HG02798 (cell line): ENCODE results near the gene CXCL13.
A peak's percentile ranks its signal among the peaks of the same experiment; 100 is the strongest.
"Not testable (repeated sequence)": the region's sequence is repeated elsewhere in the genome, so short reads cannot be mapped to it uniquely, and the experiment has no call there.

Source experiments
- ATAC-seq: cut with Tn5 transposase; IDR thresholded peaks from one replicate; pipeline ENCODE4 v1.9.1; 2021; ENCODE audit warnings: mild to moderate bottlenecking; ENCODE audit not compliant: unreplicated experiment, poor library complexity

The CXCL13 gene

GRCh38 chr4:77600521-77601451 lies 4.8 kb upstream of the CXCL13 start:
- peak; percentile 72 for ATAC-seq

- ATAC-seq: no peak
Measured at GRCh38 chr4:77601614-77602187, 3.9 kb upstream of the CXCL13 start.

GRCh38 chr4:77613267-77613666 lies 7.6 kb downstream of the CXCL13 start:
- no peak for ATAC-seq

- no peak for ATAC-seq
Measured at GRCh38 chr4:77615153-77615552, 9.5 kb downstream of the CXCL13 start.

GRCh38 chr4:77617203-77617602 lies 11.6 kb downstream of the CXCL13 start:
- ATAC-seq: no peak

GRCh38 chr4:77618383-77619241 lies 13.0 kb downstream of the CXCL13 start:
- peak; percentile 93 for ATAC-seq

- no peak for ATAC-seq
Measured at GRCh38 chr4:77619408-77619807, 13.8 kb downstream of the CXCL13 start.

- no peak for ATAC-seq
Measured at GRCh38 chr4:77621254-77621653, 15.6 kb downstream of the CXCL13 start.

- no peak for ATAC-seq
Measured at GRCh38 chr4:77623091-77623490, 17.5 kb downstream of the CXCL13 start.

- ATAC-seq: no peak
Measured at GRCh38 chr4:77624213-77624612, 18.6 kb downstream of the CXCL13 start.

- no peak for ATAC-seq
Measured at GRCh38 chr4:77625485-77625884, 19.9 kb downstream of the CXCL13 start.

GRCh38 chr4:77629885-77630284 lies 24.3 kb downstream of the CXCL13 start:
- peak; percentile 90 for ATAC-seq

- no peak for ATAC-seq
Measured at GRCh38 chr4:77631276-77631675, 25.7 kb downstream of the CXCL13 start.

GRCh38 chr4:77634132-77634785 lies 28.6 kb downstream of the CXCL13 start:
- no peak for ATAC-seq

- ATAC-seq: no peak
Measured at GRCh38 chr4:77635246-77635645, 29.6 kb downstream of the CXCL13 start.

GRCh38 chr4:77635876-77636275 lies 30.3 kb downstream of the CXCL13 start:
- ATAC-seq: no peak

- ATAC-seq: no peak
Measured at GRCh38 chr4:77636902-77637301, 31.3 kb downstream of the CXCL13 start.

GRCh38 chr4:77644069-77644468 lies 38.4 kb downstream of the CXCL13 start:
- ATAC-seq: not testable (repeated sequence)

- ATAC-seq: no peak
Measured at GRCh38 chr4:77650787-77651186, 45.2 kb downstream of the CXCL13 start.

- ATAC-seq: no peak
Measured at GRCh38 chr4:77651820-77652219, 46.2 kb downstream of the CXCL13 start.
